Gastroesophageal sphincter (tissue), 3 donors: ENCODE data around the gene MTMR11.
"Not testable (repeated sequence)": the region's sequence is repeated elsewhere in the genome, so short reads cannot be mapped to it uniquely, and the experiment has no call there.

ENCODE experiments used
- CTCF ChIP-seq, 4 experiments: fragments of 200-600 bp in 2 of 4; fragments of 450-650 bp in 2 of 4; sonication (generic) in 1 of 4; IDR thresholded peaks; one replicate each; pipeline ENCODE4 v1.5.1; 2017 to 2019; ENCODE audit warnings: antibody characterized with exemption in 4 of 4, mild to moderate bottlenecking in 2 of 4, moderate library complexity in 2 of 4
- POLR2A ChIP-seq, 2 donors: fragments of 450-650 bp; IDR thresholded peaks; one replicate each; pipeline ENCODE4 v1.6.1; 2017; ENCODE audit warnings: antibody characterized with exemption in 2 of 2, mild to moderate bottlenecking in 2 of 2, moderate library complexity in 1 of 2

GRCh38 chr1:149957548-149957947, 20.9 kb upstream of the MTMR11 start:
- TF ChIP-seq CTCF, POLR2A (IDR thresholded peaks at IDR 0.05): not testable (repeated sequence)
